Activated T-helper 9 cell treated with anti-CD3 and anti-CD28 coated beads, Interleukin-2, amount 50 U/mL, for 16 hours (primary cell): Measurements from ENCODE around the gene CDKAL1.

ENCODE experiments used
- DNase-seq: peaks from one replicate; pipeline ENCODE4 v3.0.0-alpha.2; 2020; ENCODE audit warnings: low read depth

The CDKAL1 gene

DNA sequence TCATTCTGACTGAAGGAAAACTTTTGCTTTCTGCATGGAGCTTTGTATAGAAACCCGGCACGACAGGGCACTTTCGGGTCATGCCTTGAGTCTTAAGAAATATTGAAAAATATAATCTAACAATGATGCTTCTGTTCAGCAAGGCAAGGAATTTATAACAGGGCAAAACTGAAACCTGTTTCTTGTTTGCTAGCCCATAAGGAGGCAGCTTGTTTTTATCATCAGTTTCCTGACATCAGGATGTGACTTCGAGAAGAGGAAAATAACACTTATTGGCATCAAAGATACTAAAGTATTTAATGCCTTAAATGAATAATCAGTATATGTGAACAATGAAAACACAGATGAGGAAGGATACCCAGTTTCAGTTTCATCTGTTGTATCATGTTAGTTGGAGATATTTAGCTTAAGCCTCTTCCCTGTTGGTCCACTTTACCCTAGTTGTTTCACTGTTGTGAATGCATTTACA lies 146.5 kb downstream of the CDKAL1 start:
- DNase-seq, result no peak

DNA sequence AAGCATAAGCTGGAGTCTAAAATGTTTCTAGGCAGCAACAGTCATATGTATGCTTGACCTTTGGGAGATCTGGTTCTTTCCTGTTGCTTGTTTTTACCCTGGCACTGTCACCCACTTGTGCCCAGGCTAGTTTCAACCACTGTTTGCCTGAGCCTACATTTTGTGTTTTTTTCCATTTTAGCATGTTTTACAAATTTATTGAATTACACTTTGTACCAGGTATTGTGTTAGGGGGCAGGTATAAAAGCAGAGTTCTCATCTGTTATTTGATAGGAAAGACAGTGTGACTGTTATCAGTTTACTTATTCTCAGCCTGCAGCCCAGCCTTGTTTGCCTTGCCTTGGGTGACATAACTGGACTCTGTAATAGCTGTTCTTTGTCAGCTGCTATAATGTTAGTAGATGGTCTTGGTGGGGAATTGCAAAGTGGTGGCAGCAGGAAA lies 147.0 kb downstream of the CDKAL1 start:
- DNase-seq, result no peak

DNA sequence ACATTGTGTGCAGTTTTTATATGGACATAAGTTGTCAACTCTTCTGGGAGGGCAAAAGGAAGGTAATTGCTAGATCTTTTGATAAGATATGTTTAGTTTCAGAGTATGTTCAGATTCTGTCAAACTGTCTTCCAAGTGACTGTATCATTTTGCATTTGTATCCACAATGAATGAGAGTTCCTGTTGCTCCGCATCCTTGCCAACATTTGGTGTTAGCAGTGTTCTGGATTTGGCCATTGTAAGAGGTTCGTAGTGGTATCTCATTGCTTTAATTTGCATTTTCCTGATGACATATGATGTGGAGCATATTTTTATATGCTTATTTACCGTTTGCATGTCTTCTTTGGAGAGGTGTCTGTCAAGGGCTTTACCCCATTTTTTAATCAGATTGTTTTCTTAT lies 150.2 kb downstream of the CDKAL1 start:
- no peak for DNase-seq

DNA sequence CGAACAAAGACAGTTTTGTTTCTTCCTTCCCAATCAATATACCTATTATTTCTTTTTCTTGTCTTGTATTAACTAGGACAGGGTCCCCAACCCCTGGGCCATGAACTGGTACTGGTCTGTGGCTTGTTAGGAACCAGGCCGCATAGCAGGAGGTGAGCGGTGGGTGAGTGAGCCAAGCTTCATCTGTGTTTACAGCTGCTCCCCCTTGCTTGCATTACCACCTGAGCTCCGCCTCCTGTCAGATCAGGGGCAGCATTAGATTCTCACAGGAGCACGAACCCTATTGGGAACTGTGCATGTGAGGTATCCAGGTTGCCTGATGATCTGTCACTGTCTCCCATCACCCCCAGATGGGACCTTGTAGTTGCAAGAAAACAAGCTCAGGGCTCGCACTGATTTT lies 151.9 kb downstream of the CDKAL1 start:
- DNase-seq, result no peak

DNA sequence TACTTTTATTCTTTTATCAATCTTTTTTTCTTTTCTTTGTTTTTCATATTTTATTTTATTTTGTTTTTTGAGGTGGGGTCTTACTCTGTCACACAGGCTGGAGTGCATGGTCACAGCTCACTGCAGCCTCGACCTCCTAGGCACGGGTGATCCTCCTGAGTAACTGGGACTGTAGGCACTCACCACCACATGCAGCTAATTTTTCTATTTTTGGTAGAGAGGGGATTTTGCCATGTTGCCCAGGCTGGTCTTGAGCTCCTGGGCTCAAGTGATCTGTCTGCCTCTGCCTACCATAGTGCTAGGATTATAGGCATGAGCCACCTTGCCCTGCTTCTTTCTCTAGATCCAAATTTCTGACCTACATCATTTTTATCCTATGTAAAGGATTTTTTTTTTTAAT lies 153.2 kb downstream of the CDKAL1 start:
- DNase-seq, result no peak

DNA sequence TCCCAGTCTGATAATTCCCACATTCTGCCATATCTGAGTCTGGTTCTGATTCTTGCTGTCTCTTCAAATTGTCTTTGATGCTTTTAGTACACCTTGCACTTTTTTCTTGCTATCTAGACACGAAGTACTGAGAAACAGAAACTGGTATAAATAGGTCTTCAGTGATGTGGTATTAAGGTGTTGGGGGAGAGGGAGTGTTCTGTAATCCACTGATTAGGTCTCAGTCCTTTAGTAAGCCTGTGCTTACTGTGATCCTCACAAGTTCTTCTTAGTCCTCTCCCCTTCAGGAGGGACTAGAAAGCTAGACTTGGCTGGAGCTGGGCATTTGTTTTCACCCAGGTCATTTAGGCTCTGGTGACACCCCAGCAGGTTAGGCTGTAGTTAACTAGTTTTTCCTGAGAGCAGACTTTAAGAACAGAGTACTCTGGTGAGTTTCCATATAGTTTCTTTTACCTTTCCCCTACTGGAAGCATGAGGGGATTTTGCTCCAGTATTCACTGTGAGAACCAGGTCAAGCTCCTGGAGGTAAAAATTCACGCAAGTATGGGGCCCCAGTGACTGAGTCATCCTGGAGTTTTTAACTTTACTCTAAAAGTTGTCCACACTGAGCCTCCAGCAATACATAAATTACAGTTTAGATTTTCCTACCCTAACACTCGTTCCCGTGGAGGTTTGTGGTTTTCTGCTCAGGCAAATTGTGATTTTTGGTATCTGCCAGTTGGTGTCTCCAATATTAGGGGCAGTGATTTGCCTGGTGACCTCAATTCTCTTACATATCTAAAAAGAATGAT lies 154.6 kb downstream of the CDKAL1 start:
- DNase-seq, result no peak

DNA sequence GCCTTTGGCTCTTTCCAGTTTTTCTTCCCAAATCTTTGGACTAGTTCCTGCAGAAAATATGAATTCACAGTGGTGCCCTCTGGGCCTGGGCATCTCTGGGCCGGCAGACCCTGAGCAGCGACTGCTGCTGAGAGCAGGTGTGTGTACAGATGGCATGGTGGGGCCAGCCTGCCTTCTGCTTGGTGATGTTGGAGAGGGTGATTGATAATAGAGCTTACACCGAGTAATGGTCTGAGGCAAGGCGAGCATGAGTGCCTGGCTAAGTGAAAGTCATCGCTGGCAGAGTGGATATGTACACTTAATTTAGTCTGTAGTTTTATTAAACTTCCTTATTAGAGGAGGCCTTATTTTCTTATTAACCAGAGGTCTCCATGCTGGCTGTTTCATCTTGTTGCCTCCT lies 156.9 kb downstream of the CDKAL1 start:
- DNase-seq, result no peak

DNA sequence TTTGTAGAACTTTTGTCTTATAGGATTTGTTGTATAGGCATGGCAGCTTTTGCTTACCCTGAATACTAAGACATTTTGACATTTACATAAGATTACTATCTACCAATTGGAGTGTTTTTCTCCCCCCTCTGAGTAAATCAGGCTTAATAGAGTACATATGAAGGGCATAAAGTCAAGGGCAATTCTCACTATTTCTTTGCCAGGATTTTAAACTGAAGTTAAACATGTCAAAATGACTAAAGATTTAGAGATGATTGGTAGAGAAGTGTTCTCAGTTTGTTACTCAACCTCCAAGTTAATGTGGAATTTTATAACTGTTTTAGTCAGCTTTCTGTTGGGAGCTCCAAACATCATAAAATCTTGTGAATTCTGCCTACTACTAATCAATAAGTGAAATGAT lies 157.8 kb downstream of the CDKAL1 start:
- DNase-seq, result no peak

DNA sequence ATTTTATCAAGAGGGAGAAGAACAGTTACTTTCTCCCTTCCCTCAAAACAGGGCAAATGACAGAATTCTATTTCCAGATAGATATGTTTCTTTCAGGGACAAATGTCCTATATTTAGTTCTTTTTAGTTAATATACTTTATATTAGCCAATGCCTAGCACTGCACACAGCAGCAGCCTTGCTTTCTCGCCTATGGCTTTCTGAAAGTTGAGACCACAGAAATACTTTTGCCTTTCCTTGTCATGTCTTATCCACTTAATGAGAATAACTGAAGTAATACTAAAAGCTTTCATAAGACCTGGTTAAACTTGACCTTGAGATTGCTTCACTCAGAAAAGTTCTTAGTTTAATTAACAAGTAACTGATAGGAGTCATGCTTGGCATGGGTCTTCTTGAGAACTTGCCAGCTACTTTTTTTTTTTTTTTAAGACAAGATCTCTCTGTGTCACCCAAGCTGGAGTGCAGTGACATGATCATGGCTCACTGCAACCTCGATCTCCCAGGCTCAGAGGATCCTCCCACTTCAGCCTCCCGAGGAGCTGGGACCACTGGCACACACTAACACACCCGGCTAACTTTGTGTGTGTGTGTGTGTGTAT lies 159.3 kb downstream of the CDKAL1 start:
- DNase-seq, result no peak

DNA sequence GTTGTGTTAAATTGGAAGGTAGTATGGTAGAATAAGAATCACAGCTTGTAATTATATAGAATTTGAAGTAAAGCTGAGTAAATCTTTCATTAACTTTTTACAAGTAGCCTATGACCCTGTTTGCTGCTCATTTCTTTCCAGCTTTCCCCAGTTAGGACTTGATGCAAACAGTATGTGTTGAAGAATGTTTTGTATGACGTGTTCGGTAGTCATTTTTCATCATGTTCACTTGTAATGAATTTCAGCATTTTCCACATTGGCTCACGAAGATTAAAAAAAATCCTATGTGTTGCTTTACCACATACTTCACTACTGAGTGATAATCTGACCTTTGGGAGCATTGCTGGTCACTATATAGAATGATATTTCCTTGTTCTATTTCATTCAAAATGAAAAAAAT lies 162.4 kb downstream of the CDKAL1 start:
- no peak for DNase-seq

DNA sequence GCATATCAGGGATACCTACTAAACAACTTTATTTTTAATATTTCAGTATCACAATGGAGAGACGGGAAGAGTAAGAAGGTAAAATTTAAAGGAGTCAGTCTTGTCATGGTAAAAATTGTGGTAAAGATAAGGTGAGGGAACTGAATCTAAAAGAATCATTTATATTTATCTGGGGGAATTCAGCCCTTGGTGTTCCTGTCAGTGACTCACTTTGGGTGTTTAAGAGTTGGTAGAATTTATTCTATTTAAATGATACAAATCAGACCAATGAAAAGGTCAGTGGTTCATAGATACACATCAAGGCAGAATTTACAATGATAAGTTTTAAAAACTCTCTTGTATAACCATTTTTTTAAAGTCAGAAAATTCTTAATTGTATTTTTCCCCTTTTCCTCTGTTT lies 164.4 kb downstream of the CDKAL1 start:
- no peak for DNase-seq

DNA sequence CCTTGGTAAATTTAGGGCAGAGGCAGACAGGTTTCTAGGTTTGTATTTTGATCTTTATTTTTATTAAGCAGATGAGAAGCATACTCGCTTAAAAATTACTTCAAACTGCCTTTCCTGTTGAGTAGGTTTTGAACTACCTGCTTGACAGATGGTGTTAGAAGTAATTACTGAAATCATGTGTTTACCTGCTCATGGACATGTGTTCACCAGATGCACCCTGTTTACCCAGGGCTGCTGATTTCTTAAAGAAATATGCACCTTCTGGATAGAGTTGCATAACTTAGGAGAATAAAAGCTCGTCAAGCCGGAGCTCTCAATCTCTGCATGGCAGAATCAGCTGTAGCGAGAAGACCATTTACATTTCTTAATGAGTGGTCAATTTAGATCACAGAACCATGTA lies 165.1 kb downstream of the CDKAL1 start:
- no peak for DNase-seq

DNA sequence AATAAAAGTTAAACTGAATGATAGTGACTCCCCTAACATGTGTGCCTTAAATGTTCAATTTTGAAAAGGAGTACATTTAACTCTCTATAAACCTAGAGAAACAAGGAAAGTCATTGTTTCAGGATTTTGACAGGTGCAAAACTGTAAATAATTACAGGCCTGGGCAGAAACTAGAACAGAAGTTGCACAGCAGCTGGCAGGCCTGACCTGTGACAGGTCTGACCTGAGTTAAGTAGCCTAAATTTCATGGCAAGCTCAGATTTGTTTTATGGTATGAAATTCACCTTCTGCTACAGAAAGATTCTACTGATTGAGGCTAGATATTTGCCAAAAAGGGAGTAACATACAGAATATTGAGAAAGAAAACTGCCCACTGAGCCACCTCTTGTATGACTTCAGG lies 166.1 kb downstream of the CDKAL1 start:
- no peak for DNase-seq

DNA sequence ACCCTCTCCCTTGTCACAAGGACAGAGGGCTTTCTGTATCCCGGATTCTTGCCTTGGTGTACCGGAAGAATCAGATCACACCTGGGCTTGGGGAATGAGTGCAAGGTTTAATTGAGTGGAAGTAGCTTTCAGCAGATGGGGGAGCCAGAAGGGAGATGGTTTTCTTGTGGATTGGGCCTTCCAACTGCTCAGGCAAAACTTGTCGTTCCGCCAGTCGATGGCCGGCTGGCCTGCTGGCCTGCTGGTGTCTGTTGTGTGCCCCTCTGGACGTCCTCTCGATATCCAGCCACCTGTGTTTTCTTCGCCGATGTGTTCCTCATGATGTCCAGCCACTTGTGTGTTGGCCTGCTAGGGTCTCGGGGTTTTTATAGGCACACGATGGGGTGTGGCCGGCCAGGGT lies 168.1 kb downstream of the CDKAL1 start:
- DNase-seq, result no peak

DNA sequence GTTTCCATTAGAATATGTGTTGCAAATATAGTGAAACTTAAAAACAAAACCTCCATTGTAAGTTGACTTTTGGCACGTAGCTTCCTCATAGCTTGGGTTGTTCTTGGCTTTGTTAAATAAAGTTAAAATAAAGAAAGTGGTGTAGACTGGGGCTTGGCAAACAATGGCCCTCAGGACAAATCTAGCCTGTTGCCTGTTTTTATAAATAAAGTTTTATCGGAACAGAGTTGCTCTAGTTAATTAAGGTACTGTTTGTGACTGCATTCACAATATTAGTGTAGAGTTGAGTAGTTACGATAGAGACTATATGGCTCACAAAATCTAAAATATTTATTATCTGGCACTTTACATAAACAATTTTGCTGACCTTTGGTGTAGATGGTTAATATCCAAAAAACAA lies 168.8 kb downstream of the CDKAL1 start:
- DNase-seq, result no peak

DNA sequence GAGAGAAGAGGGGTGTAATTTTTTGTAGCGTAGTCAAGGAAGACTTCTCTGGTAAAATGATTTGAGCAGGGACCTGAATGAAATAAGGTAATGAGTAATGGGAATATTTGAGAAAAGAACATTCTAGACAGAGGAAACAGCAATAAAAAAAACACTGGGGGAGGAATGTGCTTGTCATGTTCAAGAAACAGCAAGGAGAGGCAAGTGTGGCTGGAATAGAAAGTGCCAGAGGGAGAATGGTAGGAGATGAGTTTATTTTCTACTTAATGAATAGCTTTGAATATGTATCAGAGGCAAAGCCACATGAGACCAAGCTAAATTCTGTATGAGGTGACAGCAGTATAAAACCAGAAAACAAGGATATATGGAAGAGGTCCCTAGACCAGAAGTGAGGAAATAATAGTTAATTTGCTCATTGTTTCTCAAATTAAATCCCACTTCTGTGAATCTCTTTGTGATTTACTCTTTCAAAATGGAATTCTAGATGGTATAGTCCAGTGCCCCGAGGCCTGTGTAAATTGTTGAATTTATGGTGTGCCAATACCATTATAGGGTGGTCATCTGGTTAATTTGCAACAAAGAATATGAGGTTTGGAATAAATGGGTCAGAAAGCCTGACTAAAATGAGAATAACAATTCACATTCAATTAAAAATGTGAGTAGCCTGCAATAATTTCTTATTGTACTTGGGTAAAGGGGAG lies 170.2 kb downstream of the CDKAL1 start:
- DNase-seq, result no peak

DNA sequence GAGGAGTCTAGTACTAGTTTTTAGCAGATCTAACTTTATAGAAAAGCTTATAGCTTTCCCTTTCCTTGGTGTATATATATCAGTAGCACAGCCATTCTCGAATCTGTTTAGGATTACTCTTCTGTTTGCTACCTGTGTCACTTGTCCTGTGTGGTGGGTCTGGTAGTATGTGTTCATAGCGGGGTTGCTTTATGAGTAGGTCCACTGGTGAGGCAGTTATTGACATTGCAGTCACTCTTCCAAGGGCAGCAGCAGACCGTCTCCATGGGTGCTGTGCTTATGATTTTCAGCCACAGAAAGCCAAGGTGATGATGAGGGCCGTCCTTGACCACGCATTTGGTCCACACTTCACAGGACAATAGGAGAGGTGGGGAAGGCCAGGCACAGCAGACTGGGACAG lies 171.5 kb downstream of the CDKAL1 start:
- no peak for DNase-seq

DNA sequence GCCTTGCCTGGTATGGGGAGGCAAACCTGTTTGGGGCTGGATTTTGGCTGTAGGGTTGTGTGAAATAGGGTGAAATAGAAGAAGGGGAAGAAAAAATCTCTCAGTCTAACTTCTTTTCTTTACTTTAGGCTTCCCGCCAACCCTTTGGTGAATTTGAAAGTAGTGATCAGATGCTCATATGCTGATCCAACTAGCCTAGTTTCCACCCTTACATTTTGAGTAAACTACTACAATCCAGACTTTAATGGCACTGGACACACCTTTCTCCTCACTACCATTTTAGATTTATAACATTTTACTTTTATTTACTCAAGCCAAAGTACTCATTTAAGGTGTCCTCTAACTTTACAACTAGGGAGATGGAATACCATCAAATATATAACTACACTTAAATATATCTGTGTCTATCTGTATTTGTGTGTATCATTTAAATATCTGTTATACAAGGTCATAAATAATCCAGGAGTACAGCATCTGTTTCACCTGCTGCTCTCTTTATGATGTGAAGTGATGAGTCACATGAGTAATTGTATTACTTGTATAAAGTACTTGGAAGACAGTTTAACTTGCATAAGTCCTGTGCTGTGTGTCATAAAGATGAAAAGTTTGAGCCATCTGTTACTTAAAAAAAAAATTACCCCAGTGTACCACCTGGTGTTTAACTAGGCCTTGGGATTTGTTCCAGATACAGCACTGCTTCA lies 172.1 kb downstream of the CDKAL1 start:
- DNase-seq, result no peak

DNA sequence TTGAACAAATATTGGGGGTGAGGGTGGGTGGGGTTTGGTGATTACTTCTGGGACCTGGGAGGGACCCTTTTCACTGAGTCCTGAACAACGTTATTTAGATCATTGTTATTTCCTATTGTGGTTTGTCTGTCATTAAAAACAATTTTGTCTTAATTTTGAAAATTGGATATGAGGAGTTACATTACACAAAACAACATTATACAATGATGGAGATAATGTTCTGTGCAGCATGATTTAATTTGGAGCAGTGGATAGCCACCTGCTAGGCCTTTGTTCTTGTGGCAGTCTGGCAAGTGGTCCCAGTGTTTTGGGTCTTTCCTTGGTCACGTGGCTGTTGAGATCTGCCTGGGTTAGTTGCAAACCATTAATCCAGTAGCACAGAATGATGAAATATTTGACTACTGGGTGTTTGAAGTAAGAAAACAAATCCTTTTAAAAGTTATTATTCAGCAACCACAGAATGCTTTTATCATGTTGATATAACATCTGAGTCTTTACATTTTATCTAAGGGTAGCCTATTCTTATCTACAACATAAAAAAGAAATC lies 172.8 kb downstream of the CDKAL1 start:
- DNase-seq, result no peak

DNA sequence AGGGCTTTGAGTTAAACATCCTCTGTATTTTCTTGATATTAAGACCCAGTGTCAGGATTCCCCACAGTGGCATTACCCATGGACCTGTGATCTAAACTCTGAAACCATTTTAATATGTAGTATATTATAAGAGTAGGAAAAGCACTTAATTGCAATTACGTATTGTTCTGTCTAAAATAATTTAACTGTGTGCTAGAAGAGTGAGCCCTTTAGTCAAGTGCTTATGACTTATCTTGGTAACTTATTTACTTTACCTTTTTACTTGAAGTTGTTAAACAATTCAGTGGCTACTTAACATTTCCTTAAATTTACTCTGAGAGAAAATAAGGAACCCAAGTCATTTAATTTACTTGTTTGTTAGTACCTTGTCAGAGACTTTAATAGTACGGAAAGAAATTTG lies 173.6 kb downstream of the CDKAL1 start:
- no peak for DNase-seq

DNA sequence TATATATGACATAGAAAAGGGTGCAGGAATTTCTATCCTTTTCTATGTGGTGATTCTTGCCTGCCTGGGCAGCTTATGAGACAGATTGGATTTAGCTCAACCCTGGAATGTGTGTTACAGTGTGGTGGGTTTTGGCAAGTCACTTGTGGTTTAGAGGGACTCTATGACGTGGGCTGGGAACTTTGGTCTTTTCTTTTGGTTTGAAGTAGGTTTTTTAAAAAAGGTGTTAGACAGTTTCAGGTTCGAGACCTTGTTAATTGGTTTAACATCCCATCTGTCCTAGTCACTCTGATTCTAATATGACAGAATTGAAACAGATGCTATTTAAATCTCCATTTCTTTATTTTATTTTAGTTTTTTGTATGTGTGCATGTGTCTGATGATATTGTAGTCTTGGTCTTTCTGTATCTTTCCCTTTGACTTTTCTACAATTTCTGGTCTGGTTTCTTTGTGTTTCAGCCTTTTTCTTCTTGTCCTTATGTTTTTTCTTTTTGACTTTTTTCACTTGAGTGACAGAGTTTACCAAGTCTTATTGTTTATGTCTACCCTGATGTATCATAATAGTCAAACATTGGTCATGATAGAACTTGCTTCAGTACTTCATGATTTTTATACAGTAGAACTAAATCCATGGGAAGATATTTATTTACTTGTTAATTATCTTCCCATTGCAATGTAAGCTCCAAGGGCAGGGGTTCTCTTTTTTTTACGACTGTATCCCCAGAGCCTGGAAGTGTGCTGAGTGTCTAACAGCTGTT lies 174.3 kb downstream of the CDKAL1 start:
- no peak for DNase-seq

DNA sequence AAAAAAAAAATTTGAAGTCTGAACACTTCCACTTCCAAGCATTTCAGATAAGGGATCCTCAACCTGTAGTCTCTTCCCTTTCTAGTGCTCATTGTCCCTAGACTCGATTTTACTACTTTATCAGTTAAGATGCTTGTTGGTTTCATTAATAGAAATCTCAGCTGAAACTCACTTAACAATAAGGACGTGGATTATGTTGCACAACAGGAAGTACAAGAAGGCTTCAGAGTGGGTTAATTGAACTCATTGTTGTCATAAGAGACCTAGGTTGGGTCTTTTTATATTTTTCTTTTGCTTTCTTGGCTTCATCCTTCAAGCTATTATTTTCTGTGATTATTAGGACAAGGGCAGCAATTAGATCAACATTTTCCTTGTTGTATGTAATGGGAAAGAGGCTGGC lies 175.2 kb downstream of the CDKAL1 start:
- DNase-seq, result no peak
